HUES48 (cell line): ENCODE measurements around the gene GHR.
"Not testable (repeated sequence)": the region's sequence is repeated elsewhere in the genome, so short reads cannot be mapped to it uniquely, and the experiment has no call there.

Source experiments
- H3K27ac ChIP-seq: one replicate; pipeline ENCODE4 v1.7.0; 2013; ENCODE audit warnings: low read depth, low read length, inconsistent platforms
- H3K27me3 ChIP-seq: 2 replicates; pipeline ENCODE4 v1.6.1; 2013; ENCODE audit warnings: mild to moderate bottlenecking, low read length; ENCODE audit not compliant: control insufficient read depth, insufficient read depth
- H3K36me3 ChIP-seq: 2 replicates; pipeline ENCODE4 v1.6.1; 2013; ENCODE audit warnings: low read length; ENCODE audit not compliant: control insufficient read depth, insufficient read depth
- H3K4me1 ChIP-seq: 2 replicates; pipeline ENCODE4 v1.6.1; 2013; ENCODE audit warnings: mild to moderate bottlenecking, low read length; ENCODE audit not compliant: control insufficient read depth, insufficient read depth
- H3K4me3 ChIP-seq: 2 replicates; pipeline ENCODE4 v1.5.1; 2013; ENCODE audit warnings: mild to moderate bottlenecking, low read depth, low read length
- H3K9ac ChIP-seq: 2 replicates; pipeline ENCODE4 v1.6.1; 2013; ENCODE audit warnings: mild to moderate bottlenecking, low read depth, low read length, moderate library complexity
- H3K9me3 ChIP-seq: 2 replicates; pipeline ENCODE4 v1.6.1; 2013; ENCODE audit warnings: low read length; ENCODE audit not compliant: control insufficient read depth, insufficient read depth

The GHR gene

DNA sequence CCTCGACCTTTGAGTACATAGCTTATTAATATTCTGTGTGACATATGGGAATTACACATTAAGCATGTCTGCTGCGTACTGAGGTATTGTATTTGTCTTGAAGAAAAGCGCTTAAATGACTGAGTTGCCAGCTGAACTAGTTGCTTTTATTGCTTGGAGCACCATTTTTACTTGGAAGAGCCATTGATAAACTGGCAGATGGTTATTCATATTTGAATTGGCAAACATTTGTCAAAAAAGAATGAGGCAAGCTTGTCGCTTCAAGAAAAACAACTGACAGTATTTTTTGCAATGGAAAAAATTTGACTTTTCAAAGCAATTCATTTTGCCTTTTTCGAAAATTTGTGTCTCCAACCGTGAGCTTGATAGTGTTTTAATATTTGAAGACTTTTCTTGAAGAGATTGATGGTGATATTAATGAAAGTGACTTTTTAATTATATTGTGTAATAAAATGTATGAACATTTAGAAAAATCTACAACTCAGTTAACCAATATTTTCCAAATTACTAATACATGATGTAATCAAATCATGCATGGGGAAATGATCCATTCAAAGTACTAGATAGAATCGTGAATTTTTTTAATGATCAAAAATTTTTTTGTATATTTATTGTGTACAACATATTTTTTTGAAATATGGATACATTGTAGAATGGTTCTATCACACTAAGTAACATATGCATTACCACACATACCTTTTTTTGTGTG, 278.3 kb downstream of the GHR start:
- 0 out of 2 replicates have a peak, but pooled peaks cover 4% of the 10 kb centered on the region for H3K9me3 ChIP-seq
- H3K27me3 ChIP-seq: no peaks in the 10 kb centered on the region
- H3K4me3 ChIP-seq: no peak overlapping the region
- no peak overlapping the region for H3K27ac ChIP-seq
- H3K9ac ChIP-seq: no peak overlapping the region
- H3K4me1 ChIP-seq: no peaks in the 10 kb centered on the region
- H3K36me3 ChIP-seq: no peaks in the 10 kb centered on the region

GRCh38 chr5:42703238-42703637, 280.0 kb downstream of the GHR start:
- peaks cover 4% of the 10 kb centered on the region; the same call in 1 of the 2 replicates for H3K9me3 ChIP-seq
- no peaks in the 10 kb centered on the region for H3K4me1 ChIP-seq
- H3K27me3 ChIP-seq: no peaks in the 10 kb centered on the region
- no peaks in the 10 kb centered on the region for H3K36me3 ChIP-seq
- no peak overlapping the region for H3K9ac ChIP-seq
- H3K27ac ChIP-seq: no peak overlapping the region
- H3K4me3 ChIP-seq: no peak overlapping the region

DNA sequence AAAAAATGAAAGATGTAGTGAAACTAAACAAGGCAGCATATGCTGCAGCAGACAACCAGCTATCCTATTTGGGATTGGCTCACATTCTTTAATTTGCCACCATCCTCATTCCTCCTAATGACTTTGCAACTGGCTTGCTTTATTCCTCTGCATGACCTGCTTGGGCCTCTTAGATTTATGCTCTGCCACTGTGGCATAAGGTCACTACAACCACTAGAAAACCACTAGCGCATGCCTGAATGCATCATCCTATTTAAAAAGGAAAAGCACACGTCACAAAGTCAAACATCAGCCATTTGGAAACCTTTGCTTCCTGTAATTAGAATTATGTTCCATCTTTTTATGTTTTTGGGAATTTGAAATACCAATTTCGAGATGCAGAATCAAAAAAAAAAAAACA, 292.5 kb downstream of the GHR start:
- Histone ChIP-seq H3K4me3 (no peak overlapping the region), H3K36me3 (no peaks in the 10 kb centered on the region), H3K4me1 (no peaks in the 10 kb centered on the region), H3K9ac (no peak overlapping the region), H3K9me3 (no peaks in the 10 kb centered on the region), H3K27me3 (no peaks in the 10 kb centered on the region), H3K27ac (no peak overlapping the region)

DNA sequence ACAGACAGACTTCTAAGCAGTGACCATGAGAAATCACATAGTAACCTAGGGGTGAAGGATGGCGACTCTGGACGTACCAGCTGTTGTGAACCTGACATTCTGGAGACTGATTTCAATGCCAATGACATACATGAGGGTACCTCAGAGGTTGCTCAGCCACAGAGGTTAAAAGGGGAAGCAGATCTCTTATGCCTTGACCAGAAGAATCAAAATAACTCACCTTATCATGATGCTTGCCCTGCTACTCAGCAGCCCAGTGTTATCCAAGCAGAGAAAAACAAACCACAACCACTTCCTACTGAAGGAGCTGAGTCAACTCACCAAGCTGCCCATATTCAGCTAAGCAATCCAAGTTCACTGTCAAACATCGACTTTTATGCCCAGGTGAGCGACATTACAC, 295.4 kb downstream of the GHR start:
- no peaks in the 10 kb centered on the region for H3K36me3 ChIP-seq
- H3K27me3 ChIP-seq: no peaks in the 10 kb centered on the region
- H3K4me3 ChIP-seq: no peak overlapping the region
- H3K27ac ChIP-seq: no peak overlapping the region
- H3K9ac ChIP-seq: no peak overlapping the region
- no peaks in the 10 kb centered on the region for H3K9me3 ChIP-seq
- H3K4me1 ChIP-seq: no peaks in the 10 kb centered on the region

- H3K36me3 ChIP-seq: no peaks in the 10 kb centered on the region
- H3K4me1 ChIP-seq: no peaks in the 10 kb centered on the region
- H3K27me3 ChIP-seq: no peaks in the 10 kb centered on the region
- H3K9me3 ChIP-seq: no peaks in the 10 kb centered on the region
- H3K27ac ChIP-seq: no peak overlapping the region
- no peak overlapping the region for H3K9ac ChIP-seq
- H3K4me3 ChIP-seq: no peak overlapping the region
Observed at GRCh38 chr5:42719034-42719433, 295.8 kb downstream of the GHR start.

DNA sequence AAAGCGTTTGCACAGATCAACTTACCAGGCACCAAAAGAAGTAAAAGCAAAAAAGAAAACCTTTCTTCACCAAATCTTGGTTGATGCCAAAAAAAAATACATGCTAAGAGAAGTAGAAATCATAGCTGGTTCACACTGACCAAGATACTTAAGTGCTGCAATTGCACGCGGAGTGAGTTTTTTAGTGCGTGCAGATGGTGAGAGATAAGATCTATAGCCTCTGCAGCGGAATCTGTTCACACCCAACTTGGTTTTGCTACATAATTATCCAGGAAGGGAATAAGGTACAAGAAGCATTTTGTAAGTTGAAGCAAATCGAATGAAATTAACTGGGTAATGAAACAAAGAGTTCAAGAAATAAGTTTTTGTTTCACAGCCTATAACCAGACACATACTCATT, 297.0 kb downstream of the GHR start:
- Histone ChIP-seq H3K4me3 (no peak overlapping the region), H3K9ac (no peak overlapping the region), H3K36me3 (no peaks in the 10 kb centered on the region), H3K27me3 (no peaks in the 10 kb centered on the region), H3K9me3 (no peaks in the 10 kb centered on the region), H3K4me1 (no peaks in the 10 kb centered on the region), H3K27ac (no peak overlapping the region)

DNA sequence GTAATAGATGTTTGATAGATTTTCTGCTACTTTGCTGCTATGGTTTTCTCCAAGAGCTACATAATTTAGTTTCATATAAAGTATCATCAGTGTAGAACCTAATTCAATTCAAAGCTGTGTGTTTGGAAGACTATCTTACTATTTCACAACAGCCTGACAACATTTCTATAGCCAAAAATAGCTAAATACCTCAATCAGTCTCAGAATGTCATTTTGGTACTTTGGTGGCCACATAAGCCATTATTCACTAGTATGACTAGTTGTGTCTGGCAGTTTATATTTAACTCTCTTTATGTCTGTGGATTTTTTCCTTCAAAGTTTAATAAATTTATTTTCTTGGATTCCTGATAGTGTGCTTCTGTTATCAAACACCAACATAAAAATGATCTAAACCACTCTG, 298.2 kb downstream of the GHR start:
- Histone ChIP-seq H3K27ac (no peak overlapping the region), H3K4me1 (no peaks in the 10 kb centered on the region), H3K9me3 (no peaks in the 10 kb centered on the region), H3K27me3 (no peaks in the 10 kb centered on the region), H3K36me3 (no peaks in the 10 kb centered on the region), H3K9ac (no peak overlapping the region), H3K4me3 (no peak overlapping the region)

DNA sequence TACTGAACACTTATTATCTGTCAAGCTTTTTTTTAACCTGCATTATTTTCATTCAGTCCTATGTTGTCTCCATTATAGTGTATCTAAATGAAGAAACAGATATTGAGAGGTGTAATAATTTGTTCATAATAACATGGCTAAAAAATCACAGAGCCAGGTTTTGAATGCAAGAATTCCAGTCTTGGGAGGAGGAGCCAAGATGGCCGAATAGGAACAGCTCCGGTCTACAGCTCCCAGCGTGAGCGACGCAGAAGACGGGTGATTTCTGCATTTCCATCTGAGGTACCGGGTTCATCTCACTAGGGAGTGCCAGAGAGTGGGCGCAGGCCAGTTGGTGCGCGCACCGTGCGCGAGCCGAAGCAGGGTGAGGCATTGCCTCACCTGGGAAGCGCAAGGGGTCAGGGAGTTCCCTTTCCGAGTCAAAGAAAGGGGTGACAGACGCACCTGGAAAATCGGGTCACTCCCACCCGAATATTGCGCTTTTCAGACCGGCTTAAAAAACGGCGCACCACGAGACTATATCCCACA, 311.4 kb downstream of the GHR start:
- H3K27me3 ChIP-seq, H3K4me3 ChIP-seq, H3K4me1 ChIP-seq, H3K9ac ChIP-seq, H3K36me3 ChIP-seq, H3K27ac ChIP-seq, H3K9me3 ChIP-seq: not testable (repeated sequence)

GRCh38 chr5:42740920-42741319, 317.7 kb downstream of the GHR start:
- Histone ChIP-seq H3K4me1 (no peaks in the 10 kb centered on the region), H3K9me3 (no peaks in the 10 kb centered on the region), H3K27me3 (no peaks in the 10 kb centered on the region), H3K9ac (no peak overlapping the region), H3K4me3 (no peak overlapping the region), H3K36me3 (no peaks in the 10 kb centered on the region), H3K27ac (no peak overlapping the region)

- Histone ChIP-seq H3K27me3 (no peaks in the 10 kb centered on the region), H3K36me3 (no peaks in the 10 kb centered on the region), H3K9ac (no peak overlapping the region), H3K4me3 (no peak overlapping the region), H3K9me3 (no peaks in the 10 kb centered on the region), H3K4me1 (no peaks in the 10 kb centered on the region), H3K27ac (no peak overlapping the region)
Observed at GRCh38 chr5:42745426-42745825, 322.2 kb downstream of the GHR start.

DNA sequence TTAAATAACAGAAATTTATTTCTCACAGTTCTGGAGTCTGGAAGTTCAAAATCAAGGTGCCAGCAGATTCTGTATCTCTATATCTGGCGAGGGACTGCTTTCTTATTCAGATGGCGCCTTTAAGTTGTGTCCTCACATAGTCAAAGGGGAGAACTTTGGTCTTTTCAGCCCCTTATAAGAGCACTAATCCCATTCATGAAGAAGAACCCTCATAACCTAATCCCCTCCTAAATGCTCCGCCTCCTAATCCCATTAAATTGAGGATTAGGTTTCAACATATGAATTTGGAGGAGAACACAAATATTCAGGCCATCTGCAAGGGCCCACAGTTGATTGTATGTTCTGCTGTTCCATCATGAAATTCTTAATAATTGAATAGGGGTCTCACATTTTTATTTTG, 322.6 kb downstream of the GHR start:
- Histone ChIP-seq H3K27ac (no peak overlapping the region), H3K36me3 (no peaks in the 10 kb centered on the region), H3K4me1 (no peaks in the 10 kb centered on the region)

More for the DNA sequence above, 322.6 kb downstream of the GHR start:
- Histone ChIP-seq H3K9me3 (no peaks in the 10 kb centered on the region), H3K4me3 (no peak overlapping the region), H3K27me3 (no peaks in the 10 kb centered on the region), H3K9ac (no peak overlapping the region)
